SK-N-SH treated with all-trans-retinoic acid at 6 μM for 48 hours (cell line): ENCODE results near the gene VAMP3.

Source experiments
- ATAC-seq: fragments of 200-7000 bp; cut with Tn5 transposase; 3 replicates; pipeline ENCODE4 v1.9.1; 2020; ENCODE audit warnings: mild to moderate bottlenecking, moderate library complexity
- BACH2 ChIP-seq: fragments of 250-450 bp; sonication (Bioruptor Pico); IDR thresholded peaks from 2 replicates; pipeline ENCODE4 v1.9.0; 2021; ENCODE audit warnings: mild to moderate bottlenecking, borderline replicate concordance
- ESRRG ChIP-seq: fragments of 250-450 bp; sonication (Bioruptor Pico); IDR thresholded peaks from 2 replicates; pipeline ENCODE4 v1.6.1; 2021; ENCODE audit warnings: mild to moderate bottlenecking
- GLIS3 ChIP-seq: fragments of 250-450 bp; sonication (Bioruptor Pico); IDR thresholded peaks from 2 replicates; pipeline ENCODE4 v1.5.0; 2020; ENCODE audit warnings: mild to moderate bottlenecking, moderate library complexity
- OSR1 ChIP-seq: fragments of 250-450 bp; sonication (Bioruptor Pico); IDR thresholded peaks from 2 replicates; pipeline ENCODE4 v1.8.0; 2022; ENCODE audit warnings: moderate library complexity, mild to moderate bottlenecking, inconsistent platforms
- PPARA ChIP-seq: fragments of 250-450 bp; sonication (Bioruptor Pico); IDR thresholded peaks from 2 replicates; pipeline ENCODE4 v1.5.0; 2020; ENCODE audit warnings: mild to moderate bottlenecking, borderline replicate concordance
- RARB ChIP-seq: fragments of 250-450 bp; sonication (Bioruptor Pico); IDR thresholded peaks from 2 replicates; pipeline ENCODE4 v1.8.0; 2021; ENCODE audit warnings: mild to moderate bottlenecking, moderate library complexity
- ZFP3 ChIP-seq: fragments of 250-450 bp; sonication (Bioruptor Pico); IDR thresholded peaks from 2 replicates; pipeline ENCODE4 v1.5.0; 2020; ENCODE audit warnings: mild to moderate bottlenecking, moderate library complexity
- ZFP30 ChIP-seq: fragments of 450-650 bp; formaldehyde crosslinking; IDR thresholded peaks from 2 replicates; pipeline ENCODE4 v1.5.0; 2022; ENCODE audit warnings: mild to moderate bottlenecking, moderate library complexity
- ZNF565 ChIP-seq: fragments of 450-650 bp; formaldehyde crosslinking; conservative IDR thresholded peaks from 2 replicates; pipeline ENCODE4 v1.5.0; 2020; ENCODE audit warnings: low read depth, mild to moderate bottlenecking, moderate library complexity
- ZNF70 ChIP-seq: fragments of 450-650 bp; formaldehyde crosslinking; IDR thresholded peaks from 2 replicates; pipeline ENCODE4 v1.5.0; 2020; ENCODE audit warnings: mild to moderate bottlenecking, moderate library complexity
- ZNF8 ChIP-seq: fragments of 450-650 bp; formaldehyde crosslinking; IDR thresholded peaks from 2 replicates; pipeline ENCODE4 v1.5.0; 2020; ENCODE audit warnings: mild to moderate bottlenecking, moderate library complexity
- TF ChIP-seq, protein P1 (sequence below): fragments of 250-450 bp; sonication (Bioruptor Pico); IDR thresholded peaks from 2 replicates; pipeline ENCODE4 v1.5.1; 2021; ENCODE audit warnings: mild to moderate bottlenecking, moderate library complexity
- TF ChIP-seq, protein P2 (sequence below): fragments of 250-450 bp; sonication (Bioruptor Pico); IDR thresholded peaks from 2 replicates; pipeline ENCODE4 v1.5.1; 2020; ENCODE audit warnings: low read depth, mild to moderate bottlenecking, moderate library complexity
- TF ChIP-seq, protein P3 (sequence below): fragments of 250-450 bp; sonication (Bioruptor Pico); IDR thresholded peaks from 2 replicates; pipeline ENCODE4 v1.8.0; 2021; ENCODE audit warnings: low read depth, mild to moderate bottlenecking, moderate library complexity, borderline replicate concordance
- TF ChIP-seq, protein P4 (sequence below): fragments of 250-450 bp; sonication (Bioruptor Pico); IDR thresholded peaks from 2 replicates; pipeline ENCODE4 v1.5.0; 2020; ENCODE audit warnings: mild to moderate bottlenecking, moderate library complexity

Gene VAMP3

DNA sequence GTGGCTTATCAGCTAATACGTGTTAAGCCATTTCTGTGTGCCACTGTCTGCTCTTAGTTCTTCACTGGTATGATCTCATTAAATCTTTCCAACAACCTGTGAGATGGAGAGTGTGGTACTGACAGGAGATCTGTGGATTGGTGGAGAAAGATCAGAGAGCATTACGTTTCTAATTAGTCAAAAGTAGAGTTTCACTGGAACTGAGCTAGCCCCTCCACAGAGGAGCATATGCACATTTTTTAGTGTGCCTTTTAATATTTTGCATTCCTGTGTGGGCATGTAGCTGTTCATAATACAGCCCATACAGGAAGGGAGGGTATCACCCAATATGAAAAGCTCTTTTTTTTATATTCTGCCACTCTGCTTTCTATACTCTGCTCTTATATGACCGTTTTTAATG, 50.2 kb downstream of the VAMP3 start:
- no peak for ATAC-seq

DNA sequence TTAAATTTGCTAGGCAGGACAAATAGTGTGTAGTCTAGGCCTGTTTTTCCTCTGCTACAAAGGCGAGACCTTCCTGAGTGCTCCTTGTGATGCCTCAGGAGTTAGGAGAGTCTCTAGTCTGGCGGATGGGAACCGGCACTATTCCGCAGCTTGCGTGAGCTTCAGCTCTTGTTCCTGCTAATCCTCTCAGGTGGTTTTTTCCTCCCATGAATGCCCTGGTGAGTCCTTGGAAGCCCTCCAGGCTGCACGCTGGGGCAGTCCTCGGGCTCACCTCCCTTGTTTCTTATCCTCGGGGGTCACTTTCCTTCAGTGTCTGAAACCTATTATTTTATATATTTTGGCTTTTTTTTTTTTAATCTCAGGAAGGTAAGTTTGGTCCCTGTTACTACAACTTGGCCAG, 53.6 kb downstream of the VAMP3 start:
- no peak for TF ChIP-seq RARB
- no peak for TF ChIP-seq BACH2 (CRISPR knock-in tag)
- TF ChIP-seq, protein P1, sequence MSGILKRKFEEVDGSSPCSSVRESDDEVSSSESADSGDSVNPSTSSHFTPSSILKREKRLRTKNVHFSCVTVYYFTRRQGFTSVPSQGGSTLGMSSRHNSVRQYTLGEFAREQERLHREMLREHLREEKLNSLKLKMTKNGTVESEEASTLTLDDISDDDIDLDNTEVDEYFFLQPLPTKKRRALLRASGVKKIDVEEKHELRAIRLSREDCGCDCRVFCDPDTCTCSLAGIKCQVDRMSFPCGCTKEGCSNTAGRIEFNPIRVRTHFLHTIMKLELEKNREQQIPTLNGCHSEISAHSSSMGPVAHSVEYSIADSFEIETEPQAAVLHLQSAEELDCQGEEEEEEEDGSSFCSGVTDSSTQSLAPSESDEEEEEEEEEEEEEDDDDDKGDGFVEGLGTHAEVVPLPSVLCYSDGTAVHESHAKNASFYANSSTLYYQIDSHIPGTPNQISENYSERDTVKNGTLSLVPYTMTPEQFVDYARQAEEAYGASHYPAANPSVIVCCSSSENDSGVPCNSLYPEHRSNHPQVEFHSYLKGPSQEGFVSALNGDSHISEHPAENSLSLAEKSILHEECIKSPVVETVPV (CRISPR knock-in tag), result no peak
- TF ChIP-seq PPARA (CRISPR knock-in tag), result no peak
- no peak for TF ChIP-seq ZFP30 (CRISPR knock-in tag)
- TF ChIP-seq ZFP3 (CRISPR knock-in tag), result no peak
- TF ChIP-seq, protein P2, sequence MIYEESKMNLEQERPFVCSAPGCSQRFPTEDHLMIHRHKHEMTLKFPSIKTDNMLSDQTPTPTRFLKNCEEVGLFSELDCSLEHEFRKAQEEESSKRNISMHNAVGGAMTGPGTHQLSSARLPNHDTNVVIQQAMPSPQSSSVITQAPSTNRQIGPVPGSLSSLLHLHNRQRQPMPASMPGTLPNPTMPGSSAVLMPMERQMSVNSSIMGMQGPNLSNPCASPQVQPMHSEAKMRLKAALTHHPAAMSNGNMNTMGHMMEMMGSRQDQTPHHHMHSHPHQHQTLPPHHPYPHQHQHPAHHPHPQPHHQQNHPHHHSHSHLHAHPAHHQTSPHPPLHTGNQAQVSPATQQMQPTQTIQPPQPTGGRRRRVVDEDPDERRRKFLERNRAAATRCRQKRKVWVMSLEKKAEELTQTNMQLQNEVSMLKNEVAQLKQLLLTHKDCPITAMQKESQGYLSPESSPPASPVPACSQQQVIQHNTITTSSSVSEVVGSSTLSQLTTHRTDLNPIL (CRISPR knock-in tag), result no peak
- no peak for TF ChIP-seq ZNF565 (CRISPR knock-in tag)
- TF ChIP-seq ESRRG (CRISPR knock-in tag), result no peak
- TF ChIP-seq, protein P3, sequence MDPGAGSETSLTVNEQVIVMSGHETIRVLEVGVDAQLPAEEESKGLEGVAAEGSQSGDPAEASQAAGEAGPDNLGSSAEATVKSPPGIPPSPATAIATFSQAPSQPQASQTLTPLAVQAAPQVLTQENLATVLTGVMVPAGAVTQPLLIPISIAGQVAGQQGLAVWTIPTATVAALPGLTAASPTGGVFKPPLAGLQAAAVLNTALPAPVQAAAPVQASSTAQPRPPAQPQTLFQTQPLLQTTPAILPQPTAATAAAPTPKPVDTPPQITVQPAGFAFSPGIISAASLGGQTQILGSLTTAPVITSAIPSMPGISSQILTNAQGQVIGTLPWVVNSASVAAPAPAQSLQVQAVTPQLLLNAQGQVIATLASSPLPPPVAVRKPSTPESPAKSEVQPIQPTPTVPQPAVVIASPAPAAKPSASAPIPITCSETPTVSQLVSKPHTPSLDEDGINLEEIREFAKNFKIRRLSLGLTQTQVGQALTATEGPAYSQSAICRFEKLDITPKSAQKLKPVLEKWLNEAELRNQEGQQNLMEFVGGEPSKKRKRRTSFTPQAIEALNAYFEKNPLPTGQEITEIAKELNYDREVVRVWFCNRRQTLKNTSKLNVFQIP (CRISPR knock-in tag), result no peak
- TF ChIP-seq, protein P4, sequence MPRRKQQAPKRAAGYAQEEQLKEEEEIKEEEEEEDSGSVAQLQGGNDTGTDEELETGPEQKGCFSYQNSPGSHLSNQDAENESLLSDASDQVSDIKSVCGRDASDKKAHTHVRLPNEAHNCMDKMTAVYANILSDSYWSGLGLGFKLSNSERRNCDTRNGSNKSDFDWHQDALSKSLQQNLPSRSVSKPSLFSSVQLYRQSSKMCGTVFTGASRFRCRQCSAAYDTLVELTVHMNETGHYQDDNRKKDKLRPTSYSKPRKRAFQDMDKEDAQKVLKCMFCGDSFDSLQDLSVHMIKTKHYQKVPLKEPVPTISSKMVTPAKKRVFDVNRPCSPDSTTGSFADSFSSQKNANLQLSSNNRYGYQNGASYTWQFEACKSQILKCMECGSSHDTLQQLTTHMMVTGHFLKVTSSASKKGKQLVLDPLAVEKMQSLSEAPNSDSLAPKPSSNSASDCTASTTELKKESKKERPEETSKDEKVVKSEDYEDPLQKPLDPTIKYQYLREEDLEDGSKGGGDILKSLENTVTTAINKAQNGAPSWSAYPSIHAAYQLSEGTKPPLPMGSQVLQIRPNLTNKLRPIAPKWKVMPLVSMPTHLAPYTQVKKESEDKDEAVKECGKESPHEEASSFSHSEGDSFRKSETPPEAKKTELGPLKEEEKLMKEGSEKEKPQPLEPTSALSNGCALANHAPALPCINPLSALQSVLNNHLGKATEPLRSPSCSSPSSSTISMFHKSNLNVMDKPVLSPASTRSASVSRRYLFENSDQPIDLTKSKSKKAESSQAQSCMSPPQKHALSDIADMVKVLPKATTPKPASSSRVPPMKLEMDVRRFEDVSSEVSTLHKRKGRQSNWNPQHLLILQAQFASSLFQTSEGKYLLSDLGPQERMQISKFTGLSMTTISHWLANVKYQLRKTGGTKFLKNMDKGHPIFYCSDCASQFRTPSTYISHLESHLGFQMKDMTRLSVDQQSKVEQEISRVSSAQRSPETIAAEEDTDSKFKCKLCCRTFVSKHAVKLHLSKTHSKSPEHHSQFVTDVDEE (CRISPR knock-in tag), result no peak
- TF ChIP-seq OSR1 (CRISPR knock-in tag), result no peak
- ATAC-seq, result no peak

More for the DNA sequence above, 50.2 kb downstream of the VAMP3 start:
- TF ChIP-seq ZNF565 (CRISPR knock-in tag) (no peak), ZNF8 (CRISPR knock-in tag) (no peak), BACH2 (CRISPR knock-in tag) (no peak), PPARA (CRISPR knock-in tag) (no peak), GLIS3 (CRISPR knock-in tag) (no peak), ZNF70 (CRISPR knock-in tag) (no peak)
- TF ChIP-seq, protein P1 (CRISPR knock-in tag), result no peak
- TF ChIP-seq, protein P4 (CRISPR knock-in tag), result no peak
- TF ChIP-seq, protein P3 (CRISPR knock-in tag), result no peak
- TF ChIP-seq, all 23 proteins: peak for 0
